HG02884 (cell line): Measurements from ENCODE around the gene TRIM37.
A peak's percentile ranks its signal among the peaks of the same experiment; 100 is the strongest.
"Not testable (repeated sequence)": the region's sequence is repeated elsewhere in the genome, so short reads cannot be mapped to it uniquely, and the experiment has no call there.

ENCODE experiments used
- ATAC-seq: cut with Tn5 transposase; IDR thresholded peaks from one replicate; pipeline ENCODE4 v1.9.1; 2021; ENCODE audit warnings: mild to moderate bottlenecking, moderate library complexity; ENCODE audit not compliant: unreplicated experiment

Gene TRIM37

GRCh38 chr17:59111539-59111938, 4.9 kb upstream of the TRIM37 start:
- ATAC-seq, result no peak

GRCh38 chr17:59110973-59111372, 4.3 kb upstream of the TRIM37 start:
- no peak for ATAC-seq

GRCh38 chr17:59108400-59109102, 1.9 kb upstream of the TRIM37 start:
- ATAC-seq, result no peak

- no peak for ATAC-seq
These were observed 608 bp upstream of the TRIM37 start for GRCh38 chr17:59107306-59107670.

- ATAC-seq, result peak; percentile 13
These were observed 723 bp downstream of the TRIM37 start for GRCh38 chr17:59105852-59106462.

GRCh38 chr17:59101178-59101577, 5.5 kb downstream of the TRIM37 start:
- ATAC-seq, result no peak

GRCh38 chr17:59097876-59098275, 8.8 kb downstream of the TRIM37 start:
- no peak for ATAC-seq

- ATAC-seq, result no peak
These were observed 11.7 kb downstream of the TRIM37 start for GRCh38 chr17:59094861-59095530.

- ATAC-seq, result no peak
These were observed 12.9 kb downstream of the TRIM37 start for GRCh38 chr17:59093702-59094231.

GRCh38 chr17:59093145-59093701, 13.5 kb downstream of the TRIM37 start:
- ATAC-seq, result no peak

- ATAC-seq, result not testable (repeated sequence)
These were observed 16.1 kb downstream of the TRIM37 start for GRCh38 chr17:59090593-59090992.

- no peak for ATAC-seq
These were observed 22.5 kb downstream of the TRIM37 start for GRCh38 chr17:59084154-59084553.

GRCh38 chr17:59074494-59074893, 32.2 kb downstream of the TRIM37 start:
- ATAC-seq, result no peak

- ATAC-seq, result no peak
These were observed 32.7 kb downstream of the TRIM37 start for GRCh38 chr17:59073972-59074371.

GRCh38 chr17:59069856-59070255, 36.8 kb downstream of the TRIM37 start:
- no peak for ATAC-seq

- no peak for ATAC-seq
These were observed 38.9 kb downstream of the TRIM37 start for GRCh38 chr17:59067756-59068155.

GRCh38 chr17:59067340-59067739, 39.3 kb downstream of the TRIM37 start:
- ATAC-seq, result no peak

GRCh38 chr17:59062509-59062908, 44.2 kb downstream of the TRIM37 start:
- no peak for ATAC-seq

GRCh38 chr17:59056857-59057256, 49.8 kb downstream of the TRIM37 start:
- ATAC-seq, result no peak

- ATAC-seq, result no peak
These were observed 56.9 kb downstream of the TRIM37 start for GRCh38 chr17:59049798-59050197.

- ATAC-seq, result no peak
These were observed 59.1 kb downstream of the TRIM37 start for GRCh38 chr17:59047616-59048015.

GRCh38 chr17:59046192-59046591, 60.5 kb downstream of the TRIM37 start:
- ATAC-seq, result no peak
